Limb (tissue), 2 donors: ENCODE measurements around the gene TREM1.
"Not testable (repeated sequence)": the region's sequence is repeated elsewhere in the genome, so short reads cannot be mapped to it uniquely, and the experiment has no call there.

Experiments
- DNase-seq, 2 donors: peaks; one replicate each; pipeline ENCODE4 v3.0.0-alpha.2; 2016; ENCODE audit errors: extremely low spot score in 2 of 2

Gene TREM1

GRCh38 chr6:41297248-41297647 is 10.8 kb upstream of the TREM1 start:
- not testable (repeated sequence) for DNase-seq

- DNase-seq, result no peak
Observed at GRCh38 chr6:41294214-41294872, 7.9 kb upstream of the TREM1 start.

GRCh38 chr6:41291717-41292116 is 5.2 kb upstream of the TREM1 start:
- no peak for DNase-seq

GRCh38 chr6:41289815-41290214 is 3.3 kb upstream of the TREM1 start:
- DNase-seq, result no peak

GRCh38 chr6:41288754-41289129 is 2.3 kb upstream of the TREM1 start:
- no peak for DNase-seq

- DNase-seq, result no peak
Observed at GRCh38 chr6:41288030-41288753, 1.7 kb upstream of the TREM1 start.

GRCh38 chr6:41284726-41285125 is 1.8 kb downstream of the TREM1 start:
- no peak for DNase-seq

GRCh38 chr6:41283600-41283999 is 2.9 kb downstream of the TREM1 start:
- no peak for DNase-seq

GRCh38 chr6:41280381-41281057 is 6.0 kb downstream of the TREM1 start:
- DNase-seq, result no peak

GRCh38 chr6:41278699-41279405 is 7.6 kb downstream of the TREM1 start:
- peak; percentile 49 to 63 for DNase-seq

- DNase-seq, result no peak
Observed at GRCh38 chr6:41277605-41278004, 8.9 kb downstream of the TREM1 start.

GRCh38 chr6:41275489-41275888 is 11.0 kb downstream of the TREM1 start:
- no peak for DNase-seq

GRCh38 chr6:41274256-41274655 is 12.2 kb downstream of the TREM1 start:
- no peak for DNase-seq

GRCh38 chr6:41273714-41274113 is 12.8 kb downstream of the TREM1 start:
- DNase-seq, result no peak

GRCh38 chr6:41272591-41273240 is 13.8 kb downstream of the TREM1 start:
- no peak for DNase-seq

GRCh38 chr6:41271901-41272395 is 14.5 kb downstream of the TREM1 start:
- no peak for DNase-seq

GRCh38 chr6:41269716-41270115 is 16.8 kb downstream of the TREM1 start:
- DNase-seq, result no peak

GRCh38 chr6:41269166-41269565 is 17.3 kb downstream of the TREM1 start:
- DNase-seq, result no peak

- DNase-seq, result no peak
Observed at GRCh38 chr6:41268478-41268877, 18.0 kb downstream of the TREM1 start.

GRCh38 chr6:41266541-41266940 is 19.9 kb downstream of the TREM1 start:
- DNase-seq, result no peak

- DNase-seq, result no peak
Observed at GRCh38 chr6:41263267-41263666, 23.2 kb downstream of the TREM1 start.
